T-helper 2 cell treated with Interferon-gamma antibody and Interleukin-4, amounts not matched to agents 5 μg/mL and 100 μg/mL, for 36 hours (primary cell): Measurements from ENCODE around the gene MBNL2.

Source experiments
- DNase-seq: peaks from one replicate; pipeline ENCODE4 v3.0.0; 2021; ENCODE audit warnings: low spot score
- H3K27ac Mint-ChIP-seq: one replicate; pipeline ENCODE4 v1.8.0; 2021; ENCODE audit warnings: mild to moderate bottlenecking, mixed read lengths
- H3K27me3 Mint-ChIP-seq: one replicate; pipeline ENCODE4 v1.8.0; 2021; ENCODE audit warnings: low read depth, mixed read lengths
- H3K36me3 Mint-ChIP-seq: one replicate; pipeline ENCODE4 v1.8.0; 2021; ENCODE audit warnings: low read depth, mixed read lengths
- H3K4me1 Mint-ChIP-seq: one replicate; pipeline ENCODE4 v1.8.0; 2021; ENCODE audit warnings: low read depth, mixed read lengths
- H3K4me3 Mint-ChIP-seq: one replicate; pipeline ENCODE4 v1.8.0; 2022; ENCODE audit warnings: mild to moderate bottlenecking, moderate library complexity, mixed read lengths
- H3K9me3 Mint-ChIP-seq: one replicate; pipeline ENCODE4 v1.8.0; 2021; ENCODE audit warnings: mixed read lengths

The MBNL2 gene

GRCh38 chr13:97286317-97287046, 64.3 kb downstream of the MBNL2 start:
- Mint-ChIP-seq H3K27me3 (no peaks in the 10 kb centered on the region), H3K4me1 (peaks cover 20% of the 10 kb centered on the region), H3K4me3 (no peak overlapping the region), H3K36me3 (peaks cover 7% of the 10 kb centered on the region), H3K27ac (no peak overlapping the region), H3K9me3 (no peaks in the 10 kb centered on the region)
- DNase-seq, result no peak

- no peak for DNase-seq
- Mint-ChIP-seq H3K4me1 (peaks cover 20% of the 10 kb centered on the region), H3K36me3 (peaks cover 7% of the 10 kb centered on the region), H3K27me3 (no peaks in the 10 kb centered on the region), H3K9me3 (no peaks in the 10 kb centered on the region), H3K27ac (no peak overlapping the region), H3K4me3 (no peak overlapping the region)
Measured at GRCh38 chr13:97287047-97287383, 64.9 kb downstream of the MBNL2 start.

- Mint-ChIP-seq H3K27ac (no peak overlapping the region), H3K9me3 (no peaks in the 10 kb centered on the region), H3K27me3 (no peaks in the 10 kb centered on the region)
Measured at GRCh38 chr13:97288486-97288900, 66.4 kb downstream of the MBNL2 start.

GRCh38 chr13:97289514-97290298, 67.6 kb downstream of the MBNL2 start:
- Mint-ChIP-seq H3K27me3 (no peaks in the 10 kb centered on the region), H3K36me3 (peaks cover 4% of the 10 kb centered on the region), H3K4me3 (no peak overlapping the region), H3K27ac (no peak overlapping the region), H3K4me1 (peaks cover 11% of the 10 kb centered on the region), H3K9me3 (no peaks in the 10 kb centered on the region)
- DNase-seq, result no peak

More at GRCh38 chr13:97288486-97288900, 66.4 kb downstream of the MBNL2 start:
- peaks cover 4% of the 10 kb centered on the region for H3K36me3 Mint-ChIP-seq
- no peak overlapping the region for H3K4me3 Mint-ChIP-seq
- no peak for DNase-seq
- peaks cover 13% of the 10 kb centered on the region for H3K4me1 Mint-ChIP-seq

- Mint-ChIP-seq H3K36me3 (peaks cover 7% of the 10 kb centered on the region), H3K4me1 (peaks cover 8% of the 10 kb centered on the region), H3K27ac (no peak overlapping the region), H3K9me3 (no peaks in the 10 kb centered on the region), H3K27me3 (no peaks in the 10 kb centered on the region), H3K4me3 (no peak overlapping the region)
- DNase-seq, result no peak
Measured at GRCh38 chr13:97295283-97296182, 73.4 kb downstream of the MBNL2 start.

GRCh38 chr13:97296740-97297139, 74.6 kb downstream of the MBNL2 start:
- no peak overlapping the region for H3K27ac Mint-ChIP-seq
- H3K9me3 Mint-ChIP-seq, result no peaks in the 10 kb centered on the region
- peaks cover 4% of the 10 kb centered on the region for H3K4me1 Mint-ChIP-seq
- peaks cover 3% of the 10 kb centered on the region for H3K36me3 Mint-ChIP-seq
- no peaks in the 10 kb centered on the region for H3K27me3 Mint-ChIP-seq
- no peak overlapping the region for H3K4me3 Mint-ChIP-seq
- no peak for DNase-seq

- Mint-ChIP-seq H3K27ac (no peak overlapping the region), H3K27me3 (no peaks in the 10 kb centered on the region), H3K9me3 (no peaks in the 10 kb centered on the region), H3K4me3 (no peak overlapping the region), H3K36me3 (peaks cover 3% of the 10 kb centered on the region), H3K4me1 (peaks cover 2% of the 10 kb centered on the region)
- no peak for DNase-seq
Measured at GRCh38 chr13:97298816-97299215, 76.7 kb downstream of the MBNL2 start.

GRCh38 chr13:97300871-97301270, 78.7 kb downstream of the MBNL2 start:
- Mint-ChIP-seq H3K27me3 (no peaks in the 10 kb centered on the region), H3K27ac (no peak overlapping the region)

GRCh38 chr13:97301382-97302095, 79.4 kb downstream of the MBNL2 start:
- no peaks in the 10 kb centered on the region for H3K27me3 Mint-ChIP-seq
- H3K36me3 Mint-ChIP-seq, result peaks cover 3% of the 10 kb centered on the region
- no peak overlapping the region for H3K4me3 Mint-ChIP-seq
- no peak overlapping the region for H3K27ac Mint-ChIP-seq
- H3K4me1 Mint-ChIP-seq, result peaks cover 2% of the 10 kb centered on the region
- H3K9me3 Mint-ChIP-seq, result no peaks in the 10 kb centered on the region
- no peak for DNase-seq

More at GRCh38 chr13:97300871-97301270, 78.7 kb downstream of the MBNL2 start:
- Mint-ChIP-seq H3K4me3 (no peak overlapping the region), H3K36me3 (peaks cover 3% of the 10 kb centered on the region), H3K9me3 (no peaks in the 10 kb centered on the region), H3K4me1 (peaks cover 2% of the 10 kb centered on the region)
- DNase-seq, result no peak

GRCh38 chr13:97302611-97303010, 80.5 kb downstream of the MBNL2 start:
- Mint-ChIP-seq H3K9me3 (no peaks in the 10 kb centered on the region), H3K36me3 (no peaks in the 10 kb centered on the region), H3K4me1 (peaks cover 2% of the 10 kb centered on the region), H3K4me3 (no peak overlapping the region), H3K27me3 (no peaks in the 10 kb centered on the region), H3K27ac (no peak overlapping the region)
- no peak for DNase-seq

- Mint-ChIP-seq H3K36me3 (peaks cover 4% of the 10 kb centered on the region), H3K27me3 (no peaks in the 10 kb centered on the region), H3K4me1 (no peaks in the 10 kb centered on the region), H3K4me3 (no peak overlapping the region), H3K27ac (no peak overlapping the region), H3K9me3 (no peaks in the 10 kb centered on the region)
- no peak for DNase-seq
Measured at GRCh38 chr13:97306106-97306505, 84.0 kb downstream of the MBNL2 start.

- Mint-ChIP-seq H3K9me3 (no peaks in the 10 kb centered on the region), H3K36me3 (peaks cover 4% of the 10 kb centered on the region), H3K4me1 (no peaks in the 10 kb centered on the region), H3K4me3 (no peak overlapping the region), H3K27me3 (no peaks in the 10 kb centered on the region), H3K27ac (no peak overlapping the region)
- no peak for DNase-seq
Measured at GRCh38 chr13:97306645-97307044, 84.5 kb downstream of the MBNL2 start.

- no peak for DNase-seq
- no peaks in the 10 kb centered on the region for H3K27me3 Mint-ChIP-seq
- H3K4me3 Mint-ChIP-seq, result no peak overlapping the region
- no peaks in the 10 kb centered on the region for H3K4me1 Mint-ChIP-seq
- no peak overlapping the region for H3K27ac Mint-ChIP-seq
- peaks cover 4% of the 10 kb centered on the region for H3K36me3 Mint-ChIP-seq
- H3K9me3 Mint-ChIP-seq, result no peaks in the 10 kb centered on the region
Measured at GRCh38 chr13:97307118-97307881, 85.2 kb downstream of the MBNL2 start.
